Stimulated activated CD4-positive, alpha-beta T cell treated with anti-CD3 and anti-CD28 coated beads, Interleukin-1b, Interleukin-23, amount 100 ng/mL, for 24 hours (primary cell): ENCODE measurements around the gene EEF1AKMT1.
"Not testable (repeated sequence)": the region's sequence is repeated elsewhere in the genome, so short reads cannot be mapped to it uniquely, and the experiment has no call there.

Experiments
- DNase-seq, 4 experiments: peaks; one replicate each; pipeline ENCODE4 v3.0.0-alpha.2; 2020; ENCODE audit warnings: low read depth in 4 of 4, low spot score in 1 of 4

Gene EEF1AKMT1

DNA sequence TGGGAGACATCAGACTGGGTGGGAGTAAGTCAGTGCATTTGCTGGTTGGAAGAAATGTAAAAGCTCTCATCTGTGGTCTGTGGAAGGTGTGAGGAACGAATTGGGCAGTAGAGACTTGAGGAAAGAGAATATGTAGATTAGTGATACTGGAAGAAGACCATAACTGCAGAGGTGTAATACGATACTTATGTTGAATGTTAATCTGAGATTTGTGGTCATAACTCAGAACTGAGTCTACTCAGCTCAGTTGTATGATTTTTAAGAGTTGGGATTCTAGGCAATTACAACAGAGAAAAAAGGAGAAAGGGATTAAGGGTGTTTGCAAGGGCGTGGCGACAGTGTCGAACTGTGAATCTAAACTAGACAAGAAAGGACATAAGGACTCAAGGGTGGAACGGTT is 73.5 kb downstream of the EEF1AKMT1 start:
- no peak for DNase-seq

DNA sequence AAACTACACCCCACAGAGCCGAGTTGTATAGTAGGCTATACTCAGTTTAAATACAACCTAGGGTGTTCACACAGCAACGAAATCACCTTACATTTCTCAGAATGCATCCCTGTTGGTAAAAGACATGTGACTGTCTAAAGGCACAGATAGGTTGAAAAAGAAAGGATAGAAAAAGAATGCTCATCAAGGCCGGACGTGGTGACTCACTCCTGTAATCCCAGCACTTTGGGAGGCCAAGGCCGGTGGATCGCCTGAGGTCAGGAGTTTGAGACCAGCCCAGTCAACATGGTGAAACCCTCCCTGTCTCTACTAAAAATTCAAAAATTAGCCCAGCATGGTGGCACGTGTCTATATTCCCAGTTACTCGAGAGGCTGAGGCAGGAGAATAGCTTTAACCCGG is 74.0 kb downstream of the EEF1AKMT1 start:
- DNase-seq = no peak

DNA sequence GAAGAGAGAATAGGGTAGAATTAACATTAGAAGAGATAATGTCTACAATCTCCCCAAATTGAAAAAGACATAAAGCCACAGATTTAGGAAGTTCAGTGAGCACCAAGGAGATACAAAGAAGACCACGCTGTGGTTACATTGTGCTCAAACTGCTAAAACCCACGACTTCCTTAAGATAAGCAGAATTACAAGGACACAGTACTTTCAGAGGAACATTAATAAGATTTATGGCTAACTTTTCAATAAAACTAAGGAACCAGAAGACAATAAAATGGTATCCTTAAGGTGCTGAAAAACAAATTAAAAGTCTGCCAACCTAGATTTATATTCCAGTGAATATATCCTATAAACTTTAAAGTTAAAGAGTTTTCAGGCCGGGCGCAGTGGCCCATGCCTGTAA is 77.7 kb downstream of the EEF1AKMT1 start:
- no peak for DNase-seq

DNA sequence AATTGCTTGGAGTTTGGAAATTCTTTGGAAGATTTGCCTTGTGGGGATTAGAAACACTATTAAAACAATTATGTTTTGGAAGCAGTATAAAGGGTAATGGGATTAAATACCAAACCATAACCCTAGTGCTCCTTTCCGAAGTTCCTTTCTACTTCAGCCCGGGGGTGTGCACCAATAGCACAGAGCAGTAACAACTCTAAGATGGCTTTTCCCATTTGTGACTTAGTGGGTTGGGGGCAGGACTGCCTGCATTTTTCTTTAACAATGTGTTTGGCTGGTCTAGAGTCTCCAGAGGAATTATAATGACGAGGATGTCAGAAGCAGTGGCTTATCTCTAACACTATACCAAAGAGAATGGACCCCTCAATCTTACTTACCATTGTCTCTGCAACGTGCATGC is 82.1 kb downstream of the EEF1AKMT1 start:
- DNase-seq = no peak

DNA sequence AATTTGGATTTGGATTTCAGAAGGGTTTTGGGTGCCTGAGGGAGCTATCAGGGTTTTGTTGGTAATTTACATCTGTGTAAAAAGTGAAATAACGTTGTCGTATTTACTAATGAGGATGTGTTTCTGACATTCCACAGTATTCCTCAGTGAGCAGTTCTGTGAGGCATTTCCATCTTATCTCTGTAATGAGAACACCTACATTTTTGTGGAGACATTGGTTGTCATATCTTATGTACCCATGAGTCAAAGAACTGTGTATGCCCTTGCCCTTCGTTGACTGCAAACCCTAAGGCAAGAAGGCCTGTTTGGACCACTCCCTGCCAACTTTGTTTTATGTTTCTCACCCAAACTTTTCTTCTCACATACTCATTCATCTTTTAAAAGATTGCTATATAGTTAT is 84.5 kb downstream of the EEF1AKMT1 start:
- no peak for DNase-seq

DNA sequence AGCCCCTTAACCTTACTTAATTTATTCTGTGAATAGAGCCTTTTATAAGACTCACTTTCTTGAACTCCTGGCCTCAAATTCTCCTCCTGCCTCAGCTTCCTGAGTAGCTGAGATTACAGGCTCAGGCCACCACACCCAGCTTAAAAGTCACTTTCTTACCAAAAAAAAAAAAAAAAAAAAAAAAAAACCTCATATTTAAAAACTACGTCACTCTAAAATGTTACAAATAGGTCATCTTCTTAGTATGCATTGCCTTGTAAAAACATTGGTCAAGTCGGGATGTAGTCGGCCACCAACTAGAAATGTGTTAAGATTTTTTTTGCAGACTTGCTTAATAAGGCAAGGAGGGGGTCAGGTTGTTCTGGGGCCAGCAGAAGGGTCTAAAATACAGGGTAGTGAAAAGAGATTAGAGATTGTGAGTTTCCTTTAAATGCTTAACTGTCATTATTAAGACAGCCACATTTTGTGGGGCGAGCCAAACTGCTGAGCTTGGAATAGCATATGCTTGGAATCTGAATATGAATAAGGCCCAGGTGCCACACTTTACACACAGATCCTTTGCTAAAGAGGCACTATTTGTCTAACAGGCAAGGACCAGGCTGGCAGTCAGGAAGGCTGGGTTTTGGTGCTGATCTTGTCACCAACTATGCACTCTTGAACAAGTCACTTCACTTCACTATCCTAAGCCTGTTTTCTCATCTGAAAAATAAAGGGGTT is 86.7 kb downstream of the EEF1AKMT1 start:
- no peak for DNase-seq

DNA sequence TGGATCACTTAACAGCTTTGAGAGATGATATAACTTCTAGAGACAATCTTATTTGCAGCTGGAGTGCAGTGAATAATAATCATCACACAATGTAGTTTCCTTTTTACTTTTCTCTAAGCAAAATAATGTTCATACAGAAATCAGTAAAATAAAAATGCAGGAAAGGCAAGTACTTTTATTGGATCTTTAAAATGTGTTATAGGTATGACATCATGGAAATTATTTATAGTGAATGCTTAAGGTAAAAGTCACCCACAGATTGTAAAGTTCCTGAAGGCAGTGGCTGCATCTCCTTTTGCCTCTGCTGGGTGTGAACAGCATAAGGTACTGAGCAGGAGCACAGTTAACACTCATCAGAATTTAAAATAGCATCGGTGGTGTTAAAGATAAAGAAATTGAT is 87.6 kb downstream of the EEF1AKMT1 start:
- no peak for DNase-seq

DNA sequence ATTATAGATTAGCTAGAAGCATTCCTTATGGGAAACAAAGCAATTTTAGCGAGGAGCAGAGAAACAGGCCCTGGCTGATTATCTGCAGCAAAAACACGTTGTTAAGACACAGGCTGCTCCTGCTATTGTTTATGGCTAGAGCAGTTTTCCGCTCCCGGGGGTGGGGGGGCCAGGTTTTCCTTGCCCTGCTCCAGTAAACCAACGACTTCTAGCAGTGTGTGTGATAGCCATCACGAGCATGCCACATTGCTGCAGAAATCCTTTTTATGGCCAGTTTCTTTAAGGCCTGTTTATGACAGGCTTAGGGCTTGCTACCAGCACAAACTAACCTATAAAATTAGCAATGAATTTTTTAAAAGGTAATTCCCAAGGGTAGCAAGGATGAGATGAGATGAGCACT is 88.7 kb downstream of the EEF1AKMT1 start:
- DNase-seq = no peak

DNA sequence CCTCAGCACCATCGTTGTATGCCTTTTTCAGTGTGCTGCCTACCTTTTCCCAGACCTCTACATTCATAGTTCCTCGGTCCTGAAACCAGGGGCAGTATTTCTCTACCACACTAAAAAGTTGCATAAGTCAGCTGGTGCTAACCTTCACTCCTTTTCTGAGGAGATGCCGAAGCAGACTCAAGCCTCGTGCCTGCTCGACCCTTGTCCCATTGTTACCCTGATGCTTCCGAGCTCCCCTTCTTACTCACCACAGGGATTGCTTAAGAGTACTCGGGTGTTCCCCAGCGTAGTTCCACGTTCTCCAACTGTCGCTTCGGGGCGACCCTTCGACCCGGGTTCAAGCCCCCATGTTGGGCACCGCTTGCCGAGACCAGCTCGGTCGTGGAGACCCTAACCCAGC is 89.2 kb downstream of the EEF1AKMT1 start:
- DNase-seq = no peak

DNA sequence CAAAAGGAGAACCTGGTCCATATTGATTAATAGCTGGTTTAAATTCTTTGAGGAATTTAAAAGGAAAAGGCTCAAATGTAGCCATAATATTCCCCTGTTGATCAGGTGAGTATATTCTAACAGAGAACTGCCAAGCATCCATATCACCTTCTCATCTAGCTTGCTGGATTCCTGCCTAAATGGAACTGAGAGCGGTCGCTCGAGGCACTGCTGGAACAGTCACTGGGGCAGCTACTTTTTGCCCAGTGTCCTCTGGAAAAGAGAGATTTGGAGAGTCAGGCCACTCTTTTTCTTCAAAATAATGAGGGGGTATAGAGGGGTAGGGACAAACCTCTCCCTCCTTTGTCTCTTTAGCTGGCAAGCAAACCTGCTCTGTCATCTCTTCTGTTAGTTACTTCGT is 89.7 kb downstream of the EEF1AKMT1 start:
- DNase-seq = no peak

DNA sequence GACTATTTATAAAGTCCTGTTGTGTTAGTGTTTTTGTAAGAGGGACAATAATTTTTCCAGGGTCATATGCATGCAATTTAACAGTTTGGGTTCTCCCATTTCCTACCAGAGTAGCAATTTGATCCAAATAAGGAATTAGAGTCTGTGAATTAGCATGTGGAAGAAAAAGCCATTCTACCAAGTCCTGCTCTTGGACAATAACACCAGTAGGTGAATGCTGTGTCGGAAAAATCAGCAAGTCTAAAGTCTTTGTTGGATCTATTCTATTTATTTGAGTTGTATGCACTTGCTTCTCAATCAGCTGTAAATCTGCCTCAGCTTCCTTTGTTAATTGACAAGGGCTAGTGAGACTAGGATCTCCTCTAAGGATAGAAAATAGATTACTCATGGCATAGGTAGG is 91.7 kb downstream of the EEF1AKMT1 start:
- DNase-seq = no peak

DNA sequence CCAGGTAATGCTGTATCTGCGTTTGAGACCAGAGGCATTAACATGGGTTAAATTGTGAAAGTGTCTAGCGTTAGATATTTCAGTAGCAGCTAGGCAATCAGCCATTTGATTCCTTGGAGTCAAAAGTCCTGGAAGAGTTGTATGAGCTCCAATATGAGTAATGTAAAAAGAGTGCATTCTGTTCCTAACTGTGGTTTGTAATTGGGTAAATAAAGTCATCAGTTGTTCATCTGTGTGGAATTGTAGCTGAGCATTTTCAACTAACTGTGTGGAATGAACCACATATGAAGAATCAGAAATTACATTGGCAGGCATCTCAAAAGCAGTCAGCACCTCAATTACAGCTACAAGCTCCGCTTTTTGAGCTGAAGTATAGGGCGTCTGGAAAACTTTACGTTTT is 92.3 kb downstream of the EEF1AKMT1 start:
- not testable (repeated sequence) for DNase-seq

DNA sequence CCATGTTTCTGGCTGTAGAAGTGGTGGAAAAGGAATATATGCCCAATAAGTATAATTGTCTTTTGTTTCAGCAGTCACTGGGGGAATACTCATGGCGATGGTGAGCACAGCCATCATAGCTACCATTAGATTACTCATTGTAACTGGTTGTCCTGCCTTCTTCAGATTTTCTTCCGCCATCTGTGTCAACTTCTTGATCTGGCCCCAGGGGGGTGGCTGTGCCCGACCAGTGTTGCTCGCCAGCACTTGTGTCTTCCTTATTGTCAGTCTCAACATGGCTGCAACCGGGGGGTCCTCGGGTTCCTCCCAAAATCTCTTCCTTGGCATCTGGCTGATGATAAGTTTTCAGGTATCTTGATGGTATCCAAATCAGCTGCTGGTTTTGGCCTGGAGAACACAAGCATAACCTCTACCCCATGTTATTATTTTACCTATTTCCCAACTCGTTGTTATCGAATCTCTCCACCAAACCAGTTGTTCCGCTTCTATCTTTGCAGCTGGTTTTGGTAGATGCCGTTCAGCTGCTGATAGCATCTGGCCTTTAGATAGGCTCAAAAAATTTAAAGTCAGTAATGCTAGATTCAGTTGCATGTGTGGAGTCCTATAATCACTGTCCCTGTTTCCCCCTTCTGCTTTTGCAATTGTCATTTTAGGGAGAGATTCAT is 93.2 kb downstream of the EEF1AKMT1 start:
- DNase-seq = no peak

DNA sequence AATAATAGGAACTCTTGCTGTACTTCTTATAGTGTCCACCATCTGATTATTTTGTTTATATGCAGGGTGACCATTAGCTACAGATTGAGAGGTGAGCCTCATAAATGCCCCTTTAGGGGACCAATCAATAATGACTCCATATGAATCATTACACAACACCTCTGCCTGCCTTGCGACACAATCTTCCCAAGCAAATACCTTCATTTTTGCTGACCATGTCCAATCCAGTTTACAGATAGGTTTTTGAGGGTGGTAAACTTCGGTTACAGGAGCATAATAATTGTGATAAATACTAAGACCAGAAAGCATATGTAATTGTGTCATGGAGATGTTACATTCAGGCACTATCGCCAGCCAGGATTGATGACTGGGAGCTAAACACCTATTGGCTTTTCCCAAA is 93.9 kb downstream of the EEF1AKMT1 start:
- DNase-seq = no peak
